Activated naive CD8-positive, alpha-beta T cell treated with anti-CD3 and anti-CD28 coated beads, Interleukin-2, amount 50 U/mL, for 16 hours (primary cell): ENCODE results near the gene TBXAS1.

ENCODE experiments used
- DNase-seq: peaks from one replicate; pipeline ENCODE4 v3.0.0-alpha.2; 2020; ENCODE audit warnings: low read depth, low spot score

TBXAS1 gene

GRCh38 chr7:139946533-139946932 is 117.5 kb downstream of the TBXAS1 start:
- no peak for DNase-seq

GRCh38 chr7:139947021-139947420 is 118.0 kb downstream of the TBXAS1 start:
- no peak for DNase-seq

GRCh38 chr7:139948167-139948566 is 119.1 kb downstream of the TBXAS1 start:
- no peak for DNase-seq

- DNase-seq = no peak
These were observed 119.7 kb downstream of the TBXAS1 start for GRCh38 chr7:139948587-139949335.

GRCh38 chr7:139949629-139950028 is 120.6 kb downstream of the TBXAS1 start:
- DNase-seq = no peak

- no peak for DNase-seq
These were observed 121.9 kb downstream of the TBXAS1 start for GRCh38 chr7:139950881-139951525.

- DNase-seq = no peak
These were observed 124.2 kb downstream of the TBXAS1 start for GRCh38 chr7:139953229-139953628.

GRCh38 chr7:139955109-139955820 is 126.2 kb downstream of the TBXAS1 start:
- no peak for DNase-seq

- DNase-seq = no peak
These were observed 129.7 kb downstream of the TBXAS1 start for GRCh38 chr7:139958599-139959284.

- DNase-seq = no peak
These were observed 130.2 kb downstream of the TBXAS1 start for GRCh38 chr7:139959285-139959628.

GRCh38 chr7:139959718-139960117 is 130.7 kb downstream of the TBXAS1 start:
- DNase-seq = no peak

- DNase-seq = no peak
These were observed 131.1 kb downstream of the TBXAS1 start for GRCh38 chr7:139960157-139960556.

- no peak for DNase-seq
These were observed 137.0 kb downstream of the TBXAS1 start for GRCh38 chr7:139965942-139966628.

- DNase-seq = no peak
These were observed 137.9 kb downstream of the TBXAS1 start for GRCh38 chr7:139966949-139967348.

GRCh38 chr7:139968931-139969330 is 139.9 kb downstream of the TBXAS1 start:
- DNase-seq = no peak

- no peak for DNase-seq
These were observed 143.0 kb downstream of the TBXAS1 start for GRCh38 chr7:139972029-139972428.

- DNase-seq = no peak
These were observed 144.3 kb downstream of the TBXAS1 start for GRCh38 chr7:139973101-139974050.

- DNase-seq = no peak
These were observed 145.2 kb downstream of the TBXAS1 start for GRCh38 chr7:139974179-139974811.

GRCh38 chr7:139976055-139976837 is 147.2 kb downstream of the TBXAS1 start:
- DNase-seq = no peak
